ENCODE data around the gene CRY2.
"Not testable (repeated sequence)": the region's sequence is repeated elsewhere in the genome, so short reads cannot be mapped to it uniquely, and the experiment has no call there.

CRY2 gene

GRCh38 chr11:45811571-45812290 is 35.5 kb upstream of the CRY2 start:
- DNase-seq (ENCODE audit: low spot score), result no peak

- no peak for DNase-seq (ENCODE audit: low spot score)
Measured at GRCh38 chr11:45812581-45813548, 34.4 kb upstream of the CRY2 start.

GRCh38 chr11:45815747-45816146 is 31.5 kb upstream of the CRY2 start:
- no peak for DNase-seq (ENCODE audit: low spot score)

GRCh38 chr11:45816614-45817013 is 30.7 kb upstream of the CRY2 start:
- DNase-seq (ENCODE audit: low spot score), result no peak

- no peak for DNase-seq (ENCODE audit: low spot score)
Measured at GRCh38 chr11:45817191-45817590, 30.1 kb upstream of the CRY2 start.

- DNase-seq (ENCODE audit: low spot score), result no peak
Measured at GRCh38 chr11:45818961-45819605, 28.2 kb upstream of the CRY2 start.

- DNase-seq (ENCODE audit: low spot score), result no peak
Measured at GRCh38 chr11:45820211-45820857, 26.9 kb upstream of the CRY2 start.

GRCh38 chr11:45826492-45826891 is 20.8 kb upstream of the CRY2 start:
- not testable (repeated sequence) for DNase-seq (ENCODE audit: low spot score)

- DNase-seq (ENCODE audit: low spot score), result no peak
Measured at GRCh38 chr11:45827123-45827522, 20.2 kb upstream of the CRY2 start.

- no peak for DNase-seq (ENCODE audit: low spot score)
Measured at GRCh38 chr11:45828996-45829395, 18.3 kb upstream of the CRY2 start.

GRCh38 chr11:45830596-45830995 is 16.7 kb upstream of the CRY2 start:
- DNase-seq (ENCODE audit: low spot score), result no peak

- DNase-seq (ENCODE audit: low spot score), result no peak
Measured at GRCh38 chr11:45832811-45833441, 14.3 kb upstream of the CRY2 start.

GRCh38 chr11:45833761-45834160 is 13.5 kb upstream of the CRY2 start:
- DNase-seq (ENCODE audit: low spot score), result no peak

GRCh38 chr11:45834298-45834756 is 12.9 kb upstream of the CRY2 start:
- DNase-seq (ENCODE audit: low spot score), result no peak

- no peak for DNase-seq (ENCODE audit: low spot score)
Measured at GRCh38 chr11:45839204-45839603, 8.1 kb upstream of the CRY2 start.

GRCh38 chr11:45840251-45840650 is 7.0 kb upstream of the CRY2 start:
- not testable (repeated sequence) for DNase-seq (ENCODE audit: low spot score)

GRCh38 chr11:45843158-45843924 is 3.9 kb upstream of the CRY2 start:
- DNase-seq (ENCODE audit: low spot score), result peak; percentile 81

- no peak for DNase-seq (ENCODE audit: low spot score)
Measured at GRCh38 chr11:45844822-45845578, 2.3 kb upstream of the CRY2 start.

GRCh38 chr11:45846174-45846675 is 1.1 kb upstream of the CRY2 start:
- DNase-seq (ENCODE audit: low spot score), result no peak

GRCh38 chr11:45847911-45848316 is 639 bp downstream of the CRY2 start:
- no peak for DNase-seq (ENCODE audit: low spot score)

Measured in putamen (tissue), 1 donor.